HepG2 (cell line): ENCODE data around the gene SREBF1. TPM values are rescaled to one million over a fixed set of nuclear protein-coding genes. Genes with fewer than 3 reads are reported as not detected.

Source experiments
- CEBPG ChIP-seq: IDR thresholded peaks from 2 replicates; pipeline ENCODE4 v1.6.1; 2016
- CHCHD3 ChIP-seq: sonication (generic); formaldehyde crosslinking; IDR thresholded peaks from 2 replicates; pipeline ENCODE4 v1.8.0; 2022; ENCODE audit warnings: mild to moderate bottlenecking, missing genetic modification reagents, moderate library complexity
- DPF2 ChIP-seq: sonication (generic); formaldehyde crosslinking; IDR thresholded peaks from 2 replicates; pipeline ENCODE4 v1.4.0; 2020; ENCODE audit warnings: mild to moderate bottlenecking, low read depth, missing genetic modification reagents, borderline replicate concordance
- FOXC1 ChIP-seq: sonication (generic); formaldehyde crosslinking; IDR thresholded peaks from 2 replicates; pipeline ENCODE4 v1.8.0; 2022; ENCODE audit warnings: mild to moderate bottlenecking, missing genetic modification reagents, borderline replicate concordance
- IRF2 ChIP-seq: IDR thresholded peaks from 2 replicates; pipeline ENCODE4 v1.6.1; 2018; ENCODE audit warnings: missing genetic modification reagents, missing compliant biosample characterization
- KAT2B ChIP-seq: fragments of 150-350 bp; IDR thresholded peaks from 2 replicates; pipeline ENCODE4 v1.6.1; 2014; ENCODE audit warnings: low read depth, low read length, borderline replicate concordance
- MYC ChIP-seq: sonication (generic); formaldehyde crosslinking; IDR thresholded peaks from 2 replicates; pipeline ENCODE4 v1.9.0; 2021; ENCODE audit warnings: missing genetic modification reagents, borderline replicate concordance
- NR2F6 ChIP-seq, 2 experiments: IDR thresholded peaks; 2 replicates each; pipeline ENCODE4 v1.6.1; 2016; ENCODE audit warnings: antibody characterized with exemption in 1 of 2, mild to moderate bottlenecking in 1 of 2
- PAXIP1 ChIP-seq: sonication (generic); formaldehyde crosslinking; conservative IDR thresholded peaks from 2 replicates; pipeline ENCODE4 v1.4.0; 2020; ENCODE audit warnings: mild to moderate bottlenecking, missing genetic modification reagents, moderate library complexity
- RARA ChIP-seq: IDR thresholded peaks from 2 replicates; pipeline ENCODE4 v1.6.1; 2016; ENCODE audit warnings: missing genetic modification reagents, missing compliant biosample characterization
- RARG ChIP-seq: sonication (generic); formaldehyde crosslinking; IDR thresholded peaks from 2 replicates; pipeline ENCODE4 v1.4.0; 2020; ENCODE audit warnings: low read depth, mild to moderate bottlenecking, missing genetic modification reagents
- SIN3B ChIP-seq: fragments of 150-350 bp; IDR thresholded peaks from 2 replicates; pipeline ENCODE4 v1.6.1; 2014; ENCODE audit warnings: low read length
- SP4 ChIP-seq: sonication (generic); formaldehyde crosslinking; IDR thresholded peaks from 2 replicates; pipeline ENCODE4 v1.8.1; 2023; ENCODE audit warnings: mild to moderate bottlenecking, missing genetic modification reagents
- TGIF2 ChIP-seq: IDR thresholded peaks from 2 replicates; pipeline ENCODE4 v1.6.1; 2016; ENCODE audit warnings: control low read depth, missing compliant biosample characterization
- ZBTB34 ChIP-seq: sonication (generic); formaldehyde crosslinking; IDR thresholded peaks from 2 replicates; pipeline ENCODE4 v1.8.0; 2022; ENCODE audit warnings: mild to moderate bottlenecking, missing genetic modification reagents
- ZNF274 ChIP-seq: sonication (generic); formaldehyde crosslinking; IDR thresholded peaks from 2 replicates; pipeline ENCODE4 v1.5.1; 2020; ENCODE audit warnings: mild to moderate bottlenecking, missing genetic modification reagents
- ZNF605 ChIP-seq: sonication (generic); formaldehyde crosslinking; IDR thresholded peaks from 2 replicates; pipeline ENCODE4 v1.8.0; 2022; ENCODE audit warnings: mild to moderate bottlenecking, missing genetic modification reagents
- ZNF614 ChIP-seq: IDR thresholded peaks from 2 replicates; pipeline ENCODE4 v1.6.1; 2018; ENCODE audit warnings: missing biosample characterization, missing genetic modification reagents, inconsistent platforms, borderline replicate concordance
- ZNF629 ChIP-seq: sonication (generic); formaldehyde crosslinking; conservative IDR thresholded peaks from 2 replicates; pipeline ENCODE4 v1.5.0; 2020; ENCODE audit warnings: missing genetic modification reagents
- ZNF703 ChIP-seq: sonication (generic); formaldehyde crosslinking; IDR thresholded peaks from 2 replicates; pipeline ENCODE4 v1.5.1; 2020; ENCODE audit warnings: missing genetic modification reagents, mild to moderate bottlenecking, moderate library complexity, borderline replicate concordance
- ZNF713 ChIP-seq: sonication (generic); formaldehyde crosslinking; IDR thresholded peaks from 2 replicates; pipeline ENCODE4 v1.4.0; 2020; ENCODE audit warnings: mild to moderate bottlenecking, missing genetic modification reagents
- ZNF781 ChIP-seq: sonication (generic); formaldehyde crosslinking; IDR thresholded peaks from 2 replicates; pipeline ENCODE4 v1.5.1; 2020; ENCODE audit warnings: borderline replicate concordance, mild to moderate bottlenecking, missing genetic modification reagents; ENCODE audit errors: not compliant biosample characterization
- polyA plus RNA-seq, 8 experiments: library from polyadenylated mRNA; depleted of rRNA in 3 of 8; stranded (reverse) in 7 of 8; unstranded in 1 of 8; fragments of >200 nt; fragmentation: Illumina TruSeq in 4 of 8; extraction: Trizol in 4 of 8; gene quantifications; 2 replicates each; pipeline versions ENCODE4 v1.2.1 to v1.2.3, GENCODE V29; 2011 to 2016; ENCODE audit warnings: low read depth in 4 of 8, missing spikeins in 1 of 8, mixed read lengths in 1 of 8; ENCODE audit not compliant: insufficient read depth in 1 of 8
- total RNA-seq, 5 experiments: library from RNA; depleted of rRNA; stranded (reverse); fragments of >200 nt; fragmentation: Illumina TruSeq; extraction: Trizol; gene quantifications; 2 replicates each; pipeline ENCODE4 v1.2.3, GENCODE V29; 2016; ENCODE audit warnings: low read depth in 1 of 5
- TF ChIP-seq, protein P1 (sequence below): sonication (generic); formaldehyde crosslinking; IDR thresholded peaks from 2 replicates; pipeline ENCODE4 v1.5.0; 2020; ENCODE audit warnings: mild to moderate bottlenecking, missing genetic modification reagents, moderate library complexity
- TF ChIP-seq, protein P2 (sequence below): sonication (generic); formaldehyde crosslinking; IDR thresholded peaks from 2 replicates; pipeline ENCODE4 v1.4.0; 2020; ENCODE audit warnings: mild to moderate bottlenecking, missing genetic modification reagents

SREBF1 gene
- total and polyA plus RNA-seq, 2 of the 13 experiments (the other 11 are each of a cell fraction or from before 2014, with no cell fraction given) = 34.3 to 38.0 TPM

DNA sequence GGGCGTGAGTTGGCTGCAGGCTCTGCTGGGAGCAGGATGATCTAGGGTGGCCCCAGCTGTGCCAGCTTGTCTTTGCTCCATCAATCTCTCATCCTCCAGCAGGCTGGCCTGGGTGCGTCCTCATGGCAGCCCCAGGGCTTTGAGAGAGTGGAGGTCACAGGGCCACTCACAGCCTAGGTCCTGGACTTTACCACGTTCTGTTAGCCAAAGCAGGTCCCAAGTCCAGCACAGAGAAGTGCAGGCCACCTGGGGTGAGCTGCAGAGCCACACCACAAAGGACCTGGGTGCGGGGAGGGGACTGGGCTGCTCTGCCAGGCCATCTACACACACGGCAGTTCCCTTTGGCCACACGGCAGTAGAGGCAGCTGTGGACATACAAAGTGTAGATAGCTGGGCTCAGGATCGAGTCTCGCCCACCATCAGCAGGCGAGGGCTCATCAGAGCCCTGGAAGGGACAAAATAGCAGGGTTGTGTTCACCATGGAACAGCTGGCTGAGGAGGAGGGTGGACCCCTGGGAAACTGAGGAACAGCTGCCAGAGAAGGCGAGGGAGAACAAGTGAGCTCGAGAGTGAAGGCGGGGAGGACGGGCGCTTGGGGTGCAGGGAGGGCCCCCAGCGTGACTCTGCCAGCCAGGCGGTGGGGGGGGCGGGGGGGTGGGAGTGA, 30.0 kb downstream of the SREBF1 start (continued):
- TF ChIP-seq ZBTB34 (CRISPR knock-in tag) (peak; percentile 86), ZNF614 (no peak), IRF2 (0 out of 2 replicates have a peak, but pooled peaks have one; percentile 6), MYC (CRISPR knock-in tag) (peak; percentile 72), ZNF629 (peak; percentile 55), SIN3B (no peak), KAT2B (no peak), CEBPG (0 out of 2 replicates have a peak, but pooled peaks have one; percentile 4), ZNF605 (CRISPR knock-in tag) (0 out of 2 replicates have a peak, but pooled peaks have one; percentile 28), FOXC1 (CRISPR knock-in tag) (no peak), ZNF274 (CRISPR knock-in tag) (0 out of 2 replicates have a peak, but pooled peaks have one; percentile 19), CHCHD3 (CRISPR knock-in tag) (no peak), TGIF2 (CRISPR knock-in tag) (no peak), ZNF713 (CRISPR knock-in tag) (no peak), ZNF703 (no peak), ZNF781 (CRISPR knock-in tag) (no peak), RARA (peak; percentile 50), SP4 (CRISPR knock-in tag) (peak; percentile 43; the same call in 1 of the 2 replicates), DPF2 (CRISPR knock-in tag) (0 out of 2 replicates have a peak, but pooled peaks have one; percentile 19), PAXIP1 (CRISPR knock-in tag) (peak; percentile 77), RARG (CRISPR knock-in tag) (no peak), NR2F6 (IDR thresholded peaks at IDR 0.05) (peak; percentile 52; the same call in 1 of the 2 replicates), NR2F6 (CRISPR knock-in tag; IDR thresholded peaks at IDR 0.05) (peak; percentile 82)
- TF ChIP-seq, protein P1, sequence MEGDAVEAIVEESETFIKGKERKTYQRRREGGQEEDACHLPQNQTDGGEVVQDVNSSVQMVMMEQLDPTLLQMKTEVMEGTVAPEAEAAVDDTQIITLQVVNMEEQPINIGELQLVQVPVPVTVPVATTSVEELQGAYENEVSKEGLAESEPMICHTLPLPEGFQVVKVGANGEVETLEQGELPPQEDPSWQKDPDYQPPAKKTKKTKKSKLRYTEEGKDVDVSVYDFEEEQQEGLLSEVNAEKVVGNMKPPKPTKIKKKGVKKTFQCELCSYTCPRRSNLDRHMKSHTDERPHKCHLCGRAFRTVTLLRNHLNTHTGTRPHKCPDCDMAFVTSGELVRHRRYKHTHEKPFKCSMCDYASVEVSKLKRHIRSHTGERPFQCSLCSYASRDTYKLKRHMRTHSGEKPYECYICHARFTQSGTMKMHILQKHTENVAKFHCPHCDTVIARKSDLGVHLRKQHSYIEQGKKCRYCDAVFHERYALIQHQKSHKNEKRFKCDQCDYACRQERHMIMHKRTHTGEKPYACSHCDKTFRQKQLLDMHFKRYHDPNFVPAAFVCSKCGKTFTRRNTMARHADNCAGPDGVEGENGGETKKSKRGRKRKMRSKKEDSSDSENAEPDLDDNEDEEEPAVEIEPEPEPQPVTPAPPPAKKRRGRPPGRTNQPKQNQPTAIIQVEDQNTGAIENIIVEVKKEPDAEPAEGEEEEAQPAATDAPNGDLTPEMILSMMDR (CRISPR knock-in tag) = 0 out of 2 replicates have a peak, but pooled peaks have one; percentile 35
- TF ChIP-seq, protein P2, sequence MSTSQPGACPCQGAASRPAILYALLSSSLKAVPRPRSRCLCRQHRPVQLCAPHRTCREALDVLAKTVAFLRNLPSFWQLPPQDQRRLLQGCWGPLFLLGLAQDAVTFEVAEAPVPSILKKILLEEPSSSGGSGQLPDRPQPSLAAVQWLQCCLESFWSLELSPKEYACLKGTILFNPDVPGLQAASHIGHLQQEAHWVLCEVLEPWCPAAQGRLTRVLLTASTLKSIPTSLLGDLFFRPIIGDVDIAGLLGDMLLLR = no peak
